Upper lobe of left lung (tissue), 4 donors: ENCODE data around the gene POFUT2.

Experiments used
- EP300 ChIP-seq, 4 donors: sonication (generic); formaldehyde crosslinking; IDR thresholded peaks; one replicate each; pipeline ENCODE4 v1.5.1; 2017; ENCODE audit warnings: antibody characterized with exemption in 4 of 4, control low read depth in 2 of 4
- POLR2A ChIP-seq, 4 donors: fragments of 450-650 bp; IDR thresholded peaks; one replicate each; pipeline ENCODE4 v1.5.1; 2016 to 2017; ENCODE audit warnings: antibody characterized with exemption in 4 of 4, mild to moderate bottlenecking in 2 of 4
- POLR2AphosphoS5 ChIP-seq, 2 donors: sonication (generic); formaldehyde crosslinking; IDR thresholded peaks; one replicate each; pipeline ENCODE4 v1.5.1; 2017; ENCODE audit warnings: antibody characterized with exemption in 2 of 2
- TF ChIP-seq, protein P1 (sequence below), 6 experiments: fragments of 450-650 bp in 4 of 6; fragments of 200-600 bp in 2 of 6; sonication (generic) in 2 of 6; IDR thresholded peaks; one replicate each; pipeline ENCODE4 v1.5.1; 2016 to 2019; ENCODE audit warnings: antibody characterized with exemption in 6 of 6

- TF ChIP-seq, protein P1, sequence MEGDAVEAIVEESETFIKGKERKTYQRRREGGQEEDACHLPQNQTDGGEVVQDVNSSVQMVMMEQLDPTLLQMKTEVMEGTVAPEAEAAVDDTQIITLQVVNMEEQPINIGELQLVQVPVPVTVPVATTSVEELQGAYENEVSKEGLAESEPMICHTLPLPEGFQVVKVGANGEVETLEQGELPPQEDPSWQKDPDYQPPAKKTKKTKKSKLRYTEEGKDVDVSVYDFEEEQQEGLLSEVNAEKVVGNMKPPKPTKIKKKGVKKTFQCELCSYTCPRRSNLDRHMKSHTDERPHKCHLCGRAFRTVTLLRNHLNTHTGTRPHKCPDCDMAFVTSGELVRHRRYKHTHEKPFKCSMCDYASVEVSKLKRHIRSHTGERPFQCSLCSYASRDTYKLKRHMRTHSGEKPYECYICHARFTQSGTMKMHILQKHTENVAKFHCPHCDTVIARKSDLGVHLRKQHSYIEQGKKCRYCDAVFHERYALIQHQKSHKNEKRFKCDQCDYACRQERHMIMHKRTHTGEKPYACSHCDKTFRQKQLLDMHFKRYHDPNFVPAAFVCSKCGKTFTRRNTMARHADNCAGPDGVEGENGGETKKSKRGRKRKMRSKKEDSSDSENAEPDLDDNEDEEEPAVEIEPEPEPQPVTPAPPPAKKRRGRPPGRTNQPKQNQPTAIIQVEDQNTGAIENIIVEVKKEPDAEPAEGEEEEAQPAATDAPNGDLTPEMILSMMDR (IDR thresholded peaks at IDR 0.05), result no peak
- no peak for TF ChIP-seq POLR2A (IDR thresholded peaks at IDR 0.05)
- no peak for TF ChIP-seq POLR2AphosphoS5 (IDR thresholded peaks at IDR 0.05)
- no peak for TF ChIP-seq EP300 (IDR thresholded peaks at IDR 0.05)
Observed at GRCh38 chr21:45331531-45332147, 43.9 kb upstream of the POFUT2 start.
